OCI-LY3 (cell line): ENCODE measurements around the gene CAMKMT.

ENCODE experiments used
- H2AFZ ChIP-seq: fragments of 200-600, 300-600 bp; shearing (Covaris generic); 2 replicates; pipeline ENCODE4 v1.6.0; 2014; ENCODE audit warnings: antibody characterized with exemption, low read depth, low read length
- H3K27ac ChIP-seq: fragments of 200-600, 300-600 bp; sonication (generic); 2 replicates; pipeline ENCODE4 v1.5.1; 2014; ENCODE audit warnings: mild to moderate bottlenecking, low read length, moderate library complexity, mixed read lengths
- H3K27me3 ChIP-seq: fragments of 200-600, 300-600 bp; sonication (generic); 2 replicates; pipeline ENCODE4 v1.6.1; 2014; ENCODE audit warnings: low read depth, low read length, mixed read lengths
- H3K36me3 ChIP-seq: fragments of 200-600, 300-600 bp; sonication (generic); replicated peaks from 2 replicates; pipeline ENCODE3; 2014; ENCODE audit warnings: low read depth, low read length, mixed read lengths
- H3K4me1 ChIP-seq: fragments of 300-600, 200-600 bp; sonication (generic); 2 replicates; pipeline ENCODE4 v1.6.1; 2014; ENCODE audit warnings: low read length, mixed read lengths
- H3K4me2 ChIP-seq: fragments of 200-600, 300-600 bp; sonication (generic); 2 replicates; pipeline ENCODE4 v1.6.1; 2014; ENCODE audit warnings: low read length, mixed read lengths
- H3K4me3 ChIP-seq: fragments of 300-600, 200-600 bp; sonication (generic); 2 replicates; pipeline ENCODE4 v1.5.1; 2014; ENCODE audit warnings: antibody characterized with exemption, mild to moderate bottlenecking, low read length, moderate library complexity
- H3K79me2 ChIP-seq: fragments of 300-600, 200-600 bp; shearing (Covaris generic); 2 replicates; pipeline ENCODE4 v1.6.1; 2014; ENCODE audit warnings: mild to moderate bottlenecking, low read length, mixed read lengths
- H3K9ac ChIP-seq: fragments of 300-600, 200-600 bp; shearing (Covaris generic); 2 replicates; pipeline ENCODE4 v1.6.0; 2014; ENCODE audit warnings: mild to moderate bottlenecking, low read length, moderate library complexity
- H3K9me3 ChIP-seq: fragments of 200-600, 300-600 bp; shearing (Covaris generic); 2 replicates; pipeline ENCODE4 v1.6.1; 2014; ENCODE audit warnings: low read length, mixed read lengths; ENCODE audit not compliant: insufficient read depth
- H4K20me1 ChIP-seq: fragments of 200-600, 300-600 bp; sonication (generic); 2 replicates; pipeline ENCODE4 v1.6.1; 2016; ENCODE audit warnings: low read length, mixed read lengths; ENCODE audit not compliant: insufficient read depth
- CTCF ChIP-seq: fragments of 200-600, 300-600 bp; sonication (generic); IDR thresholded peaks from 2 replicates; pipeline ENCODE4 v1.5.1; 2014; ENCODE audit warnings: antibody characterized with exemption, low read length, low read depth
- EZH2phosphoT487 ChIP-seq: fragments of 200-600 bp; shearing (Covaris generic); IDR thresholded peaks from 2 replicates; pipeline ENCODE4 v1.6.1; 2018; ENCODE audit warnings: antibody characterized with exemption, mixed run types, low read depth

CAMKMT gene

GRCh38 chr2:44753552-44754285 lies 392.0 kb downstream of the CAMKMT start:
- TF ChIP-seq CTCF (no peak), EZH2phosphoT487 (no peak)

GRCh38 chr2:44758591-44758990 lies 396.8 kb downstream of the CAMKMT start:
- Histone ChIP-seq H3K4me1 (peaks cover 18% of the 10 kb centered on the region), H3K27ac (no peak overlapping the region), H4K20me1 (no peaks in the 10 kb centered on the region), H3K27me3 (no peaks in the 10 kb centered on the region), H3K79me2 (no peaks in the 10 kb centered on the region), H3K36me3 (no peaks in the 10 kb centered on the region), H2AFZ (no peak overlapping the region), H3K4me3 (no peak overlapping the region), H3K9me3 (no peaks in the 10 kb centered on the region), H3K9ac (no peak overlapping the region), H3K4me2 (no peak overlapping the region)
- no peak for TF ChIP-seq EZH2phosphoT487
- no peak for TF ChIP-seq CTCF

More at GRCh38 chr2:44753552-44754285, 392.0 kb downstream of the CAMKMT start:
- Histone ChIP-seq H3K27ac (no peak overlapping the region), H3K79me2 (no peaks in the 10 kb centered on the region), H3K4me3 (no peak overlapping the region), H3K4me1 (no peaks in the 10 kb centered on the region), H3K4me2 (no peak overlapping the region), H3K27me3 (no peaks in the 10 kb centered on the region), H3K9ac (no peak overlapping the region), H2AFZ (no peak overlapping the region), H3K9me3 (no peaks in the 10 kb centered on the region), H4K20me1 (no peaks in the 10 kb centered on the region), H3K36me3 (no peaks in the 10 kb centered on the region)

GRCh38 chr2:44759823-44760222 lies 398.1 kb downstream of the CAMKMT start:
- H3K36me3 ChIP-seq: no peaks in the 10 kb centered on the region
- no peak overlapping the region for H3K4me3 ChIP-seq
- no peak overlapping the region for H3K4me2 ChIP-seq
- no peak overlapping the region for H2AFZ ChIP-seq
- no peaks in the 10 kb centered on the region for H3K79me2 ChIP-seq
- H3K9ac ChIP-seq: no peak overlapping the region
- no peaks in the 10 kb centered on the region for H4K20me1 ChIP-seq
- no peaks in the 10 kb centered on the region for H3K27me3 ChIP-seq
- no peaks in the 10 kb centered on the region for H3K9me3 ChIP-seq
- peaks cover 18% of the 10 kb centered on the region for H3K4me1 ChIP-seq
- TF ChIP-seq CTCF (no peak), EZH2phosphoT487 (no peak)
- no peak overlapping the region for H3K27ac ChIP-seq

- Histone ChIP-seq H3K27ac (no peak overlapping the region), H3K79me2 (no peaks in the 10 kb centered on the region), H3K36me3 (no peaks in the 10 kb centered on the region), H3K9me3 (no peaks in the 10 kb centered on the region), H3K4me1 (peaks cover 18% of the 10 kb centered on the region), H2AFZ (no peak overlapping the region), H3K9ac (no peak overlapping the region), H4K20me1 (no peaks in the 10 kb centered on the region), H3K27me3 (peaks cover 5% of the 10 kb centered on the region; the same call in 1 of the 2 replicates), H3K4me3 (no peak overlapping the region), H3K4me2 (no peak overlapping the region)
- TF ChIP-seq EZH2phosphoT487 (no peak), CTCF (no peak)
Measured at GRCh38 chr2:44763275-44763782, 401.6 kb downstream of the CAMKMT start.
